CD4-positive, alpha-beta T cell treated with Interferon alpha-2 for 1 hour (primary cell): ENCODE results near the gene ABHD18.
A peak's percentile ranks its signal among the peaks of the same experiment; 100 is the strongest.
"Not testable (repeated sequence)": the region's sequence is repeated elsewhere in the genome, so short reads cannot be mapped to it uniquely, and the experiment has no call there.

ENCODE experiments used
- DNase-seq, 2 donors: peaks; one replicate each; pipeline ENCODE4 v3.0.0-alpha.2; 2020 to 2022

Gene ABHD18

DNA sequence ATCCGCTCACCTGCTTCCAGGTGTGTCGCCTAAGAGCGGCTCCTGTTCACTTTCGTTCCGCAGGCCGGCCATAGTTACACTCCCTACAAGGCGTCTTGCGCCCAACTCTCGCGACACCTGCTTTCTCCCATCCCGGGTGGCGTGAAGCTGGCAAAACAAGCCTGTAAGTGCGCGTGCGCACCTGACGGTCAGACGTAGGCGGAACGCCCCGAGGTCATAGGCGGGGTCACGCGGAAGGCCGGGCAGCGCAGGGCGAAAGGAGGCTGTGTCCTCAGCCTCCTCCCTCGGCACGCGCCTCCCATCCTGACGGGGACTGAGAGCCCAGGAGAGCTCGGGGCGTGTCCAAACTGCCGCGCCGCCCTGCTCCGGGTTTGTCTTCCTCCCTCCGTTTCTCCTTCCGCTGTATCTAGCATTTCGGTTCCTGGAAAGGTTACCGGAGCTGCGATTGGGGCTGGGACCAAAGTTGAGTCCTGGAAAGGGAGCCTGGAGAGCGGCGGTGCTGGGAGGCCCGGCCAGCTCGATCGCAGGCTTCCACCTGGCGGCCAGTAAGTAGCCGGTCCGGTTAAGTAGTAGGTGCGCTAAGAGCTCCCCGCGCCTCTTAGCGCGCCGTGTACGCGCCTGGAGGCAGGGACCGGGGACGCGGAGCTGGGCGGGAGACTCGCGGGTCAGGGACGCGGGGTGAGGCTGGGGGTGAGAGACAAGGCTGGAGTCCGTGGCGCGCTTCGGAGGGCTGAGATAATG, at the start of gene ABHD18, which contains the start of gene MFSD8:
ABHD18 (plus strand) TSS at position 345 of the 741 bp plus-strand sequence. CDS start 17,550 bp downstream, outside the sequence.
MFSD8 (minus strand) TSS at position 112 of the 741 bp plus-strand sequence; CDS start at position 72, 40 bp downstream.
- peak; percentile 99 for DNase-seq

DNA sequence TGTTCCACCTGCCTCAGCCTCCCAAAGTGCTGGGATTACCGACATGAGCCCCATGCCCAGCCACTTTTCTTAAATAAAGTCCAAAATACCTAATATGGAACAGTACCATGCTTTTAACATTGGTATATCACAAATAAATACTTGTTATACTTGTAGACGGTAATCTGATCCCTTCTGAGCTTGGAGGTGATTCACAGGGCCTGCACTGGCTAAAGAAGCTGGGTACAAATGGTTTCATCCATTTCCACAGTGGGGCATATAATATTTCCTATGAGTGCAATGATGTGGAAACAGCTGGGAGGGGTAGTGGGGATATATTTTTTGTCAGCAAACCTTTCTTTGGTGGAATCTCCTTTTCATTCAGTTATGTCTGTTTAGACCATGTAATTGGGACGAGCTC, 48.7 kb upstream of the ABHD18 start:
- no peak for DNase-seq

DNA sequence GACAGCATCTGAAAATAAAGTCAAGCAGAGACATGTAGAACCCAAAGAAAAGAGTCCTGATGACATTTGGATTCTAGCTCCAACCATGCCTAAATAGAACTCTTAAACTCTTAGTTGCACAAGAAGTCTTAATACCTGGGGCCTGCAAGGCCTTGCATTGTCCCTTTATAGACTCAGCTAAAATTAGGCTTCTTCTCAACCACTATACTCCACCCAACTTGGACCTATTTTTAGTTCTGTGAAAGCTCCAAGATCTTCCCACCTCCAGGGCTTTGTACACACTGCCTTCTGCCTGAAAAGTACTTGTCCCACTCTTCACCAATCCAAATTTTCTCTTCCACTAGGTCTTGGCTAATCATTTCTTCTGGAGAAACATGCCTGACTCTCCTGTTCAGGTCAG, 48.1 kb upstream of the ABHD18 start:
- no peak for DNase-seq

DNA sequence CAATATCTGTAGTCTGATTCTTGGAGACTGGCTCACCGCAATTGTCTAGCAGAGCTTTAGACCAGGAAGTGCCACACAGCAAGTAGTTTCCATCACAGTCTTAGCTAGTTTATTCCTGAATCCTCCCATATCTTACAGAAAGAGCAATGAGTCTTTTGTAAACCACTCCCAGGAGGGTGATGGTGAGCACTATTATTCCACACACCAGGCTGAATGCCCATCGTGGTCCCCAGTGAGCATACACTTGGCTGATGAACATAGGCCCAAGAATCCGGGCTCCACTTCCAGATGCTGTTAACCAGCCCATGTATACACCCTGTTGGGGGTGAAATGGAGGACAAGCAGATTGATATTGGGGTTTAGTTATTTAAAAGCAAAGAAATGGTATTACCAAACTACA, 44.7 kb upstream of the ABHD18 start:
- no peak for DNase-seq

DNA sequence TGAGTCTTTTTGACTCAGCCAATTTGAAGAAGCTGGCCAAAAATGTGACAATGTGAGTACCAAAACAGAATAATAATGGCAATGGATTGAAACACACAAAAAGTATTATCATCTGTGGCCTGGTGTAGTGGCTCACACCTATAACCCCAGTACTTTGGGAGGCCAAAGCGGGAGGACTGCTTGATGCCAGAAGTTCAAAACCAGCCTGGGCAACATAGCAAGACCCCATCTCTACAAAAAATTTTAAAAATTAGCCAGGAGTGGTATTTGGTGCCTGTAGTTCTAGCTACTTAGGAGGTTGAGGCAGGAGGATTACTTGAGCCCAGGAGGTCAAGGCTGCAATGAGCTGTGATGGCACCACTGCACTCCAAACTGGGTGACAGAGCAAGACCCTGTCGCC, 43.0 kb upstream of the ABHD18 start:
- no peak for DNase-seq

DNA sequence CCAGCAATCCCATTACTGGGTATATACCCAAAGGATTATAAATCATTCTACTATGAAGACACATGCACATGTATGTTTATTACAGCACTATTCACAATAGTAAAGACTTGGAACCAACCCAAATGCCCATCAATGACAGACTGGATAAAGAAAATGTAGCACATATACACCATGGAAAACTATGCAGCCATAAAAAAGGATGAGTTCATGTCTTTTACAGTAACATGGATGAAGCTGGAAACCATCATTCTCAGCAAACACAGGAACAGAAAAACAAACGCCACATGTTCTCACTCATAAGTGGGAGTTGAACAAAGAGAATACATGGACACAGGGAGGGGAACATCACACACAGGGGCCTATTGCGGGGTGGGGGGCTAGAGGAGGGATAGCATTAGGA, 39.5 kb upstream of the ABHD18 start:
- not testable (repeated sequence) for DNase-seq

DNA sequence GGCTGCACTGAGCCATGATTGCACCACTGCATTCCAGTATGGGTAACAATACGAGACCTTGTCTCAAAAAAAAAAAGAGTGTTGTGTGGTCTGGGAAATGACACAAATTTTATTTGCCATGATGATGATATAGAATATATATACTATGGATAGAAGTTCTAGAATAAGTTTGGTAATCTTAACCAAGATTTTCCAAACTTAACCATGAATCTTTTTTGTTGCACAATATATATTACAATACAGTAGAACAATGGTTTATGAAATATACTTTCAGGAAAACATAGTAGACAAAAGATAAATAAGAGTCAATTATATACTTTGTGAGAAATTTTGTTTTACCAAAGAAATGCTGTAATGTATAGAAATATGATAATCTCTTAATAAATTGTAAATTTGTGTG, 35.0 kb upstream of the ABHD18 start:
- no peak for DNase-seq

DNA sequence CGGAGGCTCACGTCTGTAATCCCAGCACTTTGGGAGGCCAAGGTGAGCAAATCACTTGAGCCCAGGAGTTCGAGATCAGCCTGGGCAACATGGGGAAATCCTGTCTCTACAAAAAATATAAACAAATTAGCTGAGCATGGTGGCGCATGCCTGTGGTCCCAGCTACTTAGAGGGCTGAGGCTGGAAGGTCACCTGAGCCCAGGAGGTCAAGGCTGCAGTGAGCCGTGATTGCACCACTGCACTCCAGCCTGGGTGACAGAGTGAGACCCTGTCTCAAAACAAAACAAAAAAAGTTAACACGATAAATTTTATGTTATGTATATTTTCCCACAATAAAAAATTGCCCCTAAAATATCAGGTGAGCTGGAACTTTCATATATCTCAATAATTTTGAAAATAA, 33.4 kb upstream of the ABHD18 start:
- not testable (repeated sequence) for DNase-seq

DNA sequence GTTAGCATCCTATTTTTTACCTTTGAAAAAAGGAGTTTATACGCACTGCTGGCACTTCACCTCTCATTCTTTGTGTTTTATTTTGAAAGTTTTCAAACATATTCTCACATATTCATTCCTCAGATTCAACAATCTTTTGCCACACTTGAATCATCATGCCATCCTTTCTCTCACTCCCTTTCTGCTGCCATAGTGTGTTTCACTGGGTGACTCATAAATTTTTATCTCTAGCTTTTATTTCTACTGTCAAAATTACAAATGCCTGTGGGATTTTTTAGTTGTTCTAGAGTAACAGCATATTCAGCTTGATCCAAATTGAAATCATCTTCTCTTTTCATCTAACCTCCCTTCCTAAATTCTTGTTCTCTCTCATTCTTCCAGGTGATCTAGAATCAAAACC, 28.2 kb upstream of the ABHD18 start:
- DNase-seq: no peak

DNA sequence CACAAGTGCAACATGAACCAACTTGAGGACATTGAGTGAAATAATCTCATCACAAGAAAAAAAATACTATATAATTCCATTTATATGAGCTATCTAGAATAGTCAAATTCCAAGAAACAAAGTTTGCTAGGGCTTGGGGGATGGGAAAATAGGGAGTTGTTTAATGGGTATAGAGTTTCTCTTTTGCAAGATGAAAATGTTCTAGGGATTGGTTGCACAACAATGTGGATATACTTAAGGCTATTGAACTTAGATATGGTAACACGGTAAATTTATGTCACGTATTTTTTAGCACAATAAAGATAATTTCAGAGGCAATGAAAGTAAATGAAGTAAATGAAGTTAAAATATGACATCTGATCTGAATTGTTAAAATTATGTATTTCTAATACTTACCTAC, 8.1 kb upstream of the ABHD18 start:
- no peak for DNase-seq

DNA sequence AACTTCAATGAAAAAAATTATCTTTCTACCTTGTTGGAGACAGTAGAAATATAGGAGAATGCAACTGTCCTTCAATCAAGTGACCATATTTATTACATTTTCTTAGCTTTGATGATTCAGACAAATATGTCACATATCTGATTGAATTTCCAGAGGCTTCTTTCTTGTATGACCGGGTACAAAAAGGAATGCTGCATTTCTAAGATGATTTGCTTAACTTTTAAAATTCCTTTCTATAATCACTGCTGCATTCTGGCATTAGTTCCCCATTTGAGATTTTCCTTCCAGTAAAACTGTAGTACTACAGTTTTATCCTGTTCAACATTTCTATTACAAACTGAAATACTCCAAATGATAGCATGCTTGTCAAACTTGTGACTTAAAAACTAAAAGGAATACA, 5.4 kb upstream of the ABHD18 start:
- no peak for DNase-seq

DNA sequence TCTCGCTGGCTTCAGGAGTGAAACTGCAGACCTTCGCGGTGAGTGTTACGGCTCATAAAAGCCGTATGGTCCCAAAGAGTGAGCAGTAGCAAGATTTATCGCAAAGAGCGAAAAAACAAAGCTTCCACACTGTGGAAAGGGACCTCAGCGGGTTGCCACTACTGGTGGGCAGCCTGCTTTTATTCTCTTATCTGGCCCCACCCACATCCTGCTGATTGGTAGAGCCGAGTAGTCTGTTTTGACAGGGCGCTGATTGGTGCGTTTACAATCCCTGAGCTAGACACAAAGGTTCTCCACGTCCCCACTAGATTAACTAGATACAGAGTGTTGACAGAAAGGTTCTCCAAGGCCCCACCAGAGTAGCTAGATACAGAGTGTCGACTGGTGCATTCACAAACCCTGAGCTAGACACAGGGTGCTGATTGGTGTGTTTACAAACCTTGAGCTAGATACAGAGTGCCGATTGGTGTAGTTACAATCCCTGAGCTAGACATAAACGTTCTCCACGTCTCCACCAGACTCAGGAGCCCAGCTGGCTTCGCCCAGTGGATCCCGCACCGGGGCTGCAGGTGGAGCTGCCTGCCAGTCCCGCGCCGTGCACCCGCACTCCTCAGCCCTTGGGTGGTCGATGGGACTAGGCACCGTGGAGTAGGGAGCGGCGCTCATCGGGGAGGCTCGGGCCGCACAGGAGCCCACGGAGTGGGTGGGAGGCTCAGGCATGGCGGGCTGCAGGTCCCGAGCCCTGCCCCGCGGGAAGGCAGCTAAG, 1.4 kb upstream of the ABHD18 start:
- DNase-seq: peak in 1 of 2 donors; percentile 58

DNA sequence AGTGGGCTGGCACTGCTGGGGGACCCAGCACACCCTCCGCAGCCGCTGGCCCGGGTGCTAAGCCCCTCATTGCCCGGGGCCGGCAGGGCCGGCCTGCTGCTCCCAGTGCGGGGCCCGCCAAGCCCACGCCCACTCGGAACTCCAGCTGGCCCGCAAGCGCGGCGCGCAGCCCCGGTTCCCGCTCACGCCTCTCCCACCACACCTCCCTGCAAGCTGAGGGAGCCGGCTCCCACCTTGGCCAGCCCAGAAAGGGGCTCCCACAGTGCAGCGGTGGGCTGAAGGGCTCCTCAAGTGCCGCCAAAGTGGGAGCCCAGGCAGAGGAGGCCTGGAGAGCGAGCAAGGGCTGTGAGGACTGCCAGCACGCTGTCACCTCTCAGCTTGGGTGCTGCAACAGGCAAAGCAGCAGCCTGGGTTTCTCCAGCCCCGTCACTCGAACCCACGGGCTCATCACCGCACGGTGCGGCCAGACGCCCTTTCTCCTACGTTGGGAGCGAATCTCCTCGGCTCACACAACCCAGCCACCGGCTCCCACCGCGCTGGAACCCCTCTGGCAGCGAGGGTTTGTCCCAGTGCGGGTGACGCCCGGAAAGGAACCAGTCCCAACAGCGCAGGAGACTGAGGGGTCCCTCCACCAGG, 662 bp upstream of the ABHD18 start:
- DNase-seq: not testable (repeated sequence)

DNA sequence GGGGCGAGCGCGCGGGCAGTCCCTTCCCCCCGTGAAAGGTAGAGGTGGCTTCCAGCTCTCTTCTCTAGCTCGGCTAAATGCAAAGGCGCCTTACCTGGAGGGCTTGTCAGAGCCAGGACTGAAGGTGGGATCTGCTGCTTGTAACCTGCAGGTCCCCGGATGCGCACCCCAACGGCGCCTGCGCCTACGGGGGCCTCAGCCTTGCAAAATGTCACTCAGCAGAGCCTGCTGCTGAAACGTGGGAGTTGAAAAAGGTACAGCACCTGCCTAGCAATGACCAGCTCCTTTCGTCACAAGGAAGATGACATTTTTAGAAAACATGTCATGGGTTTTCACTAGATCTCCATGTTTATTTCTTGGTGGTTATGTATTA, 583 bp downstream of the ABHD18 start:
- peak; percentile 69 to 75 for DNase-seq

DNA sequence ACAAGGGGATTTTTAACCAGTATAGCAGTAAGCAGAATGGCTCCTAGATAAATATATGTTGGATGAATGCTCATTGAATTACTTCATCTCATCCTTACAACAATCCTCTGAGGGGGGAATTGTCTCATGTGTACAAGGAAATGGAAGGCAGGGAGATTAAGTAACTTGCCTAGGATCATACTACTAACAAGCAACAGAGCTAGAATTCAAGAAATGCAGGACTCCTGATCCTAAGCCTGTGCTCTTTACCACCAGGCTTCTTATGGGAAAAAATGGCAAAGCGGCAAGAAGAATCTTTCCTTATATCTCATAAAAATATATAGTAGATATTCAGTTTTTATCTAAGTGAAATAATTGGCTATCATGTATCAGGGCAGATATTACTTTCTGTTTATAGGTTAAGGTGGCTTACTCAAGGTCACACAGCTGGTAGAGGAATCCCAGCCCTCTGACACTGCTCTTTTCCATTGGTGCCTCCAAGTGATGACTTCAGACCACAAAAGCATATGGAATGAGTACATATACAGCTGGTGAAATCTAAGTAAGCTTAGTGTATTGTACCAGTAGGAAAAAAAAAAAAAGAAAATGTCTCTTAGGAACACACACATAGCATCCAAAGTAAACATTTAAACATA, 2.1 kb downstream of the ABHD18 start:
- DNase-seq: no peak

DNA sequence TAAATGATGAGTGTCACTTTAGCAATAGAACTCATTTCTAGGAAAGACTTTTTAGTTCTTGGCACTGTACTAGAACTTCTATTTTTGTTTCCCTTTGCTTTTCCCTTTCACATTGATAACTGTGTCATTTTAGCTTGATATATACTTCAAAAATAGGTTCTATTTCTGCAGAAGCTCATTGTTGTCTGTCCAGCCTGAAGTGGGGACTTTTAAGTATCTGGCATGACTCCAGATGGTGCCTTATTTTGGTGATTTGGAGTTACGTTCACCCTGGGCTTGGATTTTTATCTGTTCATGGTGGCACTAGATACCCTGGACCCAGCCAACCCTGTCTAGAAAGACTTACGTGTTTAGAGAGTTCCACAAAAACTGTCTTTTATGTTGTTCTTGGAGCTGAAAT, 3.4 kb downstream of the ABHD18 start:
- no peak for DNase-seq

DNA sequence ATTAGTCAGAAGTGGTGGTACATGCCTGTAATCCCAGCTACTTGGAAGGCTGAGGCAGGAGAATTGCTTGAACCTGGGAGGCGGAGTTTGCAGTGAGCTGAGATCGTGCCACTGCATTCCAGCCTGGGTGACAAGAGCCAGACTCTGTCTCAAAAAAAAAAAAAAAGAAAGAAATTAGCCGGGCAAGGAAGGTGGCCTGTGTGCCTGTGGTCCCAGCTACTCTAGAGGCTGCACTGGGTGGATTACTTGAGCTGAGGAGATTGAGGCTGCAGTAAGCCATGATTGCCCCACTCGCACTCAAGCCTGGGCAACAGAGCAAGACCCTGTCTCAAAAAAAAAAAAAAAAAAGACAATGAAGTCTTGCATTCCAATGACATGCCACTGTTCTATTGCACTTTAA, 5.7 kb downstream of the ABHD18 start:
- DNase-seq: not testable (repeated sequence)

DNA sequence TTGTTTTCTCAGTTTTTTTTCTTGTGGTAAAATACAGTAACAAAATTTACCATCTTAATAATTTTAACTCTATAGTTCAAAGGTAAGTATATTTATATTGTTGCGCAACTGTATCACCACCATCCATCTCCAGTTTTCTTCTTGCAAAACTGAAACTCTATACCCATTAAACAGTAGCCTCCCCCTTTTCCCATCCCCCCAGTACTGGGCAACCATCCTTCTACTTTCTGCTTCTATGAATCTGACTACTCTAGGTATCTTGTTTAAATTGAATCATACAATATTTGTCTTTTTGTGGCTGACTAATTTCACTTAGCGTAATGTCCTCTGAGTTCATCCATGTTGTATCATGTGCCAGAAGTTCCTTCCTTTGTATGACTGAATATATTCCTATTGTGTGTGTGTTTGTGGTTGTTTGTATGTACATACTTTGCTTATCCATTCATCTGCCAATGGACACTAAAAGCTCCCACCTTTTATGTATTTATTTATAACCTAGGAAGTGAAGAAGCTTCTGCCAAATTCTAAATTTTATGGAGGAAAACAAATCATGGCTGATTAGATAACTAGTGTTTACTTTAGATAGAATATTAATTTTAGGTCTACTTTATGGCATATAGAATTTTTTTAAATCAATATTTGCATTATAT, 10.0 kb downstream of the ABHD18 start:
- DNase-seq: no peak

DNA sequence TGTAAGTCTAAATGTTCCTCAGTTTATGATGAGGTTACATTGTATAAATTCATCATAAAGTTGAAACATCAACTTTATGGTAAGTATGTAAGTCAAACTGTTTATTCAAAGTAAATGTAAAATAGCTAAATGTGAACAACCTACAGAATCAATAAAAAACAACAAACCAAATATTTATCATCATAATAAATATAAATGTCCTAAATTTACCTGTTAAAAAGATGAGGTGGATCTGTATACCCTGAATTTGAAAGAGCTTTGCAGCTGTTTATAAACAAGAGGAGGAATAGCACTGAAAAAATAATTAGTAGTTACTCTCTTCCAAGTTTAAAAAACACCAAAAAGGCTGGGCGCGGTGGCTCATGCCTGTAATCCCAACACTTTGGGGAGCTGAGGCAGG, 13.7 kb downstream of the ABHD18 start:
- no peak for DNase-seq

DNA sequence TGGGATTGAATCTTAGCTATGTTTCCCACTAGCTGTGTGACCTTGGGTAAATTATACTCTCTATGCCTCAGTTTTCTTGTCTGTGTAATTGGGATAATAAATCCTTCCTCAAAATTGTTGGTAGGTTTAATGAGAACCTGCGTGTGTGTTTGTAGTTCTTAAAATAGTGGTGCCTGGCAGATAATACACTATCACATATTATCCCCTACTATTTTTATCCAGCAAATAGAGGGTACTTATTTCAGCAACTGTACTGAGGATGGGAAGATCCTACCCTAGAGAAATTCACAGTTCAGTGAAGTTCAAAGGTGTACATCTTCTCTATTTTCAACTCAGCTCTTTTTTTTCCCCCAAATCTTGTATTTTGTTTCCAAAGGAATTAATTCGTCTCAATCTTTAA, 17.2 kb downstream of the ABHD18 start:
- DNase-seq: no peak

DNA sequence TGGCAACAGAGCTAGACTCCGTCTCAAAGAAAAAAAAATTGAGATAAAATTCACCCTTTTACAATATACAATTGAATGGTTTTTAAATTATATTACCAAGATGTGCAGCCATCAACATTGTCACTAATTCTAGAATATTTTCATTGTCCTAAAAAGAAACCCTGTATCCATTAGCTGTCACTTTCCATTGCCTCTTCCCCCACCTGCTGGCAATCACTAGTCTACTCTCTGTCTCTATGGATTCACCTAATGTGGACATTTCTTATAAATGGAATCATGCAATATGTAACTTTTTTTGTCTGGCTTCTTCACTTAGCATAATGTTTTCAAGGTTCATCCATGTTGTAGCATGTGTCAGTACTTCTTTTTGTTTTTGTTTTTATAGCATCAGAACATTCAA, 20.8 kb downstream of the ABHD18 start:
- no peak for DNase-seq

DNA sequence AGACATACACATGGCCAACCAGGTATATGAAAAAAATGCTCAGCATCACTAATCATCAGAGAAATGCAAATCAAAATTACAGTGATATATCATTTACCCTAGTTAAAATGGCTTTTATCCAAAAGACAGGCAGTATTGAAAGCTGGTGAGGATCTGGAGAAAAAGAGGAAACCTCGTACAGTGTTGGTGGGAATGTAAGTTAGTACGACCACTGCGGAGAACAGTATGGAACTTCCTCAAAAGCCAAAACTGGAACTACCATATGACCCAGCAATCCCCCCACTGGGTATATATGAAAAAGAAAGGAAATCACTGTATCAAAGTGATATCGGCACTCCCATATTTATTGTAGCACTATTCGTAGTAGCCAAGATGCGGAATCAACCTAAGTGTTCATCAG, 23.4 kb downstream of the ABHD18 start:
- DNase-seq: no peak

DNA sequence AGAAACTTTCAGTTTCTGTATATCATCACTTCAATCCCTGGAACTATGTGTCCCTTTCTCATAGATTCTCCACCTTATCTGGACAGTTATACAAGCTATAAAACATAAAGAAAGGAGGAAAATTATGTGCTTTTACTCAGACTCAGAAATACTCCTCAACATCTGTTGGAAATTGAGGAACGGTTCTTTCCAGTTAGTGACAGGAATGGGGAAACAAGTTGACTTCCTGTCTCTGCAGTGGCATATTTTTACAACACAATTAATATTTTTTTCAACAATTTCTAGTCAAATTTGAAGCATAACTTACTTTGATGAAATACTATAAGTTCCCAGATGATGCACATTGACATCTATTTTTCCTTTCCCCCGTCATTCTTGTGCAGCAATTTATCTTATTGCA, 27.9 kb downstream of the ABHD18 start:
- DNase-seq: no peak
